GM13976 (cell line): ENCODE results near the gene ATP7A.

Source experiments
- DNase-seq: peaks from one replicate; pipeline ENCODE4 v3.0.0; 2012; ENCODE audit warnings: low spot score
- CTCF ChIP-seq: IDR thresholded peaks from 2 replicates; pipeline ENCODE4 v1.5.1; 2012; ENCODE audit warnings: borderline replicate concordance, mild to moderate bottlenecking; ENCODE audit not compliant: insufficient read depth; ENCODE audit errors: extremely low read depth, missing control alignments, control extremely low read depth
- in situ Hi-C: fragments of 300-500 bp; cut with MboI; formaldehyde crosslinking; loops from one replicate; pipeline ENCODE4 v1.12.0; 2022; ENCODE audit warnings: low sequenced_read_pairs, mixed read lengths, inconsistent platforms; ENCODE audit not compliant: unreplicated experiment

ATP7A gene

GRCh38 chrX:77969538-77969937 is 59.0 kb downstream of the ATP7A start, which contains the start of gene PGAM4:
PGAM4 (minus strand) TSS chrX:77969638; CDS start chrX:77969638, 0 bp downstream.
- in situ Hi-C loops = no loop called here
- no peak for TF ChIP-seq CTCF
- no peak for DNase-seq

DNA sequence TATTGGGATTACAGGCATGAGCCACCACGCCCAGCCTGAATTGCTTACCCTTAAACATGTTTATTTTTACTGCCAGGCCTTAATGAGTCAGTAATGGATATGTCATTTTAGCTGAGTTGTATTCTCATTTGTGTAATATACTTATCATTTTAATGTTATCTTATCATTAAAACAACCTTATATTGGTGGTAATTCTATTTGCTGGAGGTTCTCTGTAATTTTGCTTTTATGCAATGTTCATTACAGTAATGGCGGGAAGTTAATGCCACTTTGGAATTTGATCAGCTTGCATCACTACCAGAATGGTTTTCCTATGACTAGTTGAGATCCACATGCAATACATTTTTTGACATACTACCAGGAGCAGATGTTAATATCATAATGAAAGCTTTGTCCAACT is 65.3 kb downstream of the ATP7A start:
- TF ChIP-seq CTCF = no peak
- in situ Hi-C loops = no loop called here
- DNase-seq = no peak

GRCh38 chrX:77977095-77977494 is 66.6 kb downstream of the ATP7A start:
- DNase-seq = no peak
- in situ Hi-C loops = no loop called here
- TF ChIP-seq CTCF = no peak

DNA sequence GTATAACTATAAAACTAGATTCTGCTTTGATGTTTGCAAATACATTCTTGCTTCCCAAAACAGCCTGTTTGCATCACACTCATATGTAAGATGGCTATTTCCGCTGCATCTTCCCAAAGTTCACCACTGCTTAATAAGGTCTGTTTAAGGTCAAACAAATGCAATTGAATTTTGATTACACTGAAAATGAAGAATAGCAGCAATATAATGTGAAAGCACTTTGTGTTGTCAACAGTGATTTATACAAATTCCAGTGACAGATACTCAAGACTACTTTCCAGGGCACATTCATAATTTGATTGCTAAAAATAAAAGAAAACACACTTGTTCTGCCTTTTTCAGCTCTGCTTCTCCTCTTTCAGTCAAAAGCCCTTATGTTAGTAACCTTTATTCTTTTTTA is 67.0 kb downstream of the ATP7A start:
- TF ChIP-seq CTCF = no peak
- in situ Hi-C loops = no loop called here
- DNase-seq = no peak

- in situ Hi-C loops = no loop called here
- no peak for DNase-seq
- no peak for TF ChIP-seq CTCF
Measured at GRCh38 chrX:77979870-77980269, 69.4 kb downstream of the ATP7A start.

DNA sequence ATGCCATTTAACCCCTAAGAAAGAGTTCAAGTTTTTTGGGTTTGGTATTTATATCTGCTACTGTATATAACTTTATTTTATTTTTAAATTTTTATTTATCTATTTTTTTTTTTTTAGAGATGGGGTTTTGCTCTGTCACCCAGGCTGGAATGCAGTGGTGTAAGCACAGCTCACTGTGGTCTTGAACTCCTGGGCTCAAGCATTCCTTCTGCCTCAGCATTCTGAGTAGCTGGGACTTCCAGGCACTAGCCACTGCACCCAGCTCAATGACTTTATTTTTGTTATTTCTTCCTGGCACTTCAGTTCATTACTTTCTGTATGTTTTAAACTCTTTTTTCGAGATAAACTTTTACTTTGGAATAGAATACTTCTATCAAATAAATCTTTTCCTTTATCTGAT is 101.4 kb downstream of the ATP7A start:
- in situ Hi-C loops = no loop called here

More for the DNA sequence above, 101.4 kb downstream of the ATP7A start:
- no peak for DNase-seq
- no peak for TF ChIP-seq CTCF
